ENCODE results near the gene TAOK1.
A peak's percentile ranks its signal among the peaks of the same experiment; 100 is the strongest.

Gene TAOK1

DNA sequence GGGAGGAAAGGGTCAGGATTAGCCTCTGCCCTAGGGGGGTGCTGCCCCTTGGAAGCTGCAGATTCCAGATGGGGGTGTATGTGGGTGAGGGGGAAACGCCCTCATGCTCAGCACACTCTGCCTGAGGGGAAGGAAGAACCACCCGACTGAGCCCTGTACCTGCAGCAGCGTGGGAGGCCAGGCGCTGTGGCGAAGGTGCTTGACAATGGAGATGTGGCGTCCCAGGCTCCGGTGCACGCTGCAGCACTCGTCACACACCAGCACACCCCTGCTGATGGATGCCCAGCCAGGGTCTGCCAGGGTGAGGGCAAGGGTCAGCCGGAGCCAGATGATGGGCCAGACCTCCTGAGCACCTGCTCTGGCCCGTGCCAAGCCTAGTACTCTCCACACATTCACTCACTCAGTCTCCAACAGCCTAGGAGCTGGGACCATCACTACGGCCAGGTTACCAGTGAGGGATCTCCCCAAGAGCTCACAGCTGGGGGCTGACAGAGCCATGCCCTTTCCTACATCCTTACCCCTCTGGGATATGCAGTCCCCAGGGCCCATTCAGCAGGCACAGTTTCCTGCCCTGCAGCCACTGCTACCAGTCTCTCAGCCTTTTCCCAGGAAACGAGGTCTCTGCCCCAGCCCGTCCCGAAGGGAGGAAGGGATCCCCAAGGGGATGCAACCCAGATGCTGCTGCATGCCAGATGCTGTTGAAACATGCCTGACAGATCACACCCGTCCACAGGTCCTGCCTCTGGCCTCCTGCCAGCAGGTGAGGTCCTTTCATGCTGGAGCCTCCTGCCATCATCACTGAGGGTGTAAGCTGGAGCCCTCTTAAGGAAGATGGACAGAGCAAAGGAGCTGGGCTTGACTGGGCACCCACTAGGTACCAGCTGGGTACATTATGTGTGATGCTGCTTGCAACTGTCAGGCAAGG is 193.4 kb downstream of the TAOK1 start:
- no peak for DNase-seq (ENCODE audit: low read depth)

DNA sequence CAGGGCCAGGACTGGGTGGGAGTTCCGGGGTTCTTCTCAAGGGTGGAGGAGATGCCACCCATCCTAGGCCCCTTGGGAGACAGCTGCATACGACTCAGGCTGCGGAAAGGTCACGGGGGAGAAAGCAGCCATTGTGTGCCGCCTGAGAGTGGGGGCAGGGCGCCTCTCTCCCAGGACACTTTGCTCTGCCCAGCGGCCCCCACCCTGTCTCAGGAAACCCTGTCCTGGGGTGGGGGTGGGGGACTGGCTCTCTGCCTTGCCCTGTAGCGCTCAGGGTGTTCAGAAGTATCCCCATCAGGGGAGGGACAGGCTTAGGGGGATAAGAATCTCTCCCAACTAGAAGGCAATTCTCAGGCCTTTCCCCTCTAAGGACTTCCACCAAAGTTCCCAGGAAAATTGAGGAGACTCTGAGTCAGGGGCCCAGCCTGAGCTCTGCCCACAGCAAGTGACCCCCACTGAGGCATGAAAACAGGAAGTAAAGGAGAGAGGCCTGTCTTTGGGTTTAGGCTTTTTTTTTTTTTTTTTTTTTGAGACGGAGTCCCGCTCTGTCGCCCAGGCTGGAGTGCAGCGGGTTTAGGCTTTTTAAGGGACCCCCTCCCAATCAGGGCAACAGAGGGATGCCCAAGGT is 194.4 kb downstream of the TAOK1 start:
- DNase-seq (ENCODE audit: low read depth): no peak

DNA sequence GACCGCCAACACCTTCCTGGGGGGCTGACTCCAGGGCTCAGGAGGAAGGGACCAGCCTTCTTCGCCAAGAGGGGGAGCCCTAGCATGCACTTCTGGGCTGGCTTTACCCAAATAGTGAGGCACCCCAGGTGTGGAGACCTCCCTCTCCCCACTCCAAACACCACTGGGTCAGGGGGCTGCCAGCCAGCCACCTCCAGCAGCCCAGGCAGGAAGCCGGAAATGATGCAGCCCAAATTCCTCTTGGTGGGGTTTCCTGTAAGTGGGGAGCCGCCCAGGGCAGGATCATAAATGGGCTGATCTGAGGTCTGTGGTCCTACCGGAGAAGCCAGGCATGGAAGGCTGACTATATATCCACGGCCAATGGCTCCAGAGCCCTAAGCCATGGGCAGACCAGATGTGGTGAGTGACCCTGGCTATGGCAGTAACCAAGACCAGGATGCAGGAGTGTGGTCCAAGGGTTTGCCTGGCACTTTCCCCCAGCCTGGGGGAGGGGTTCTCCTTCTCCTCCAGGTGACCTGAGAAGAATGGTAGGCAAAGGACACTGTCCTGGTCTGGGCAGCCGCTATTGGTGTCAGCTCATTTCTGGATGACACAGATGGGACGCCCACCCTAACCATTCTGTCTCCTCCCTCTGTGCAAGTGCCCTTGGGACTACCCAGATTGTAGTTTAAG is 195.1 kb downstream of the TAOK1 start:
- peak; percentile 53 for DNase-seq (ENCODE audit: low read depth)

- peak; percentile 37 for DNase-seq (ENCODE audit: low read depth)
These were observed 196.7 kb downstream of the TAOK1 start for GRCh38 chr17:29586676-29587469.

DNA sequence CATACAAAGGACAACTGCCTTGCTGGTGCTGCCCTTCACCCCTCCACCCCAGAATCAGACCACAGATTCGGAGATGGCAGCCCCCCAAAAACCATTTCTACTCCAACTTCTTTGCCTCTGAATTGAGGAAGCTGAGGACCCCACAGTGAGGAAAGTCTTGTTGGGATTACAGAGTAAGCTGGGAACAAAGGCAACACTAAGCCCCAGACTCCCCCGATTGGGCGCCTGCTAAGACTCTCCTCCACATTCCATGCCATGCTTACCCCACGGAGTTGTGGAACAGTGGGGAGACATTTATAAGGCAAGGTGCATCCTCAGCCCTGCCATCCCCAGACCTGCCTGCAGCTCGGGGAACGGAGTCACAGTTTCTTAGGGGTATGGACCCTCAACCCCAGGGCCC is 197.4 kb downstream of the TAOK1 start:
- DNase-seq (ENCODE audit: low read depth): no peak

DNA sequence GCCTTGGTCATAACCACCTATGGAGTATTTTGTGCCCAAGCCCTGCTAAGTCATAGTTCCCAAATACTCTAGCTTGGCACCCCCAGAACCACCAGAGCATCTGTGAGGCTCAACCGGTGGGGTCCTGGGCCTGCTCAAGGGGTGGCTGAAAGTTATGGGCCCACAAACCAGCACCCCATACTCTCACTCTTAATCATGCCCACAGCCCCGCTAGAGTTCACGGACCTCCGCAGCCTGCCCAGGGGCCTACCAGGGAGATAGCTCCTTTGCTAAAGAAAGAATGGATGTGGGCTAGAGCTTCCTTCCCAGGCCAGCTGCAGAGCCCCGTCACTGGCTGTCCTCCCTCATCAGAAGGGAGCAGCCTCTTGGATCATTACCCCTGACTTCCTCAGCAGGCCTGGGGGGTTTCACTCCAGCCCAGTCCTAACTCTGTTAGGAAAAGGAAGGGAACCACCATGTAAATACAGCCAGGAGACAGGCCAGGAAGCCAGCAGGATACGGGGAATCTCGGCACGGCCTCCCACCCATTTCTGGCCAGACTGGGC is 197.9 kb downstream of the TAOK1 start:
- DNase-seq (ENCODE audit: low read depth): no peak

DNA sequence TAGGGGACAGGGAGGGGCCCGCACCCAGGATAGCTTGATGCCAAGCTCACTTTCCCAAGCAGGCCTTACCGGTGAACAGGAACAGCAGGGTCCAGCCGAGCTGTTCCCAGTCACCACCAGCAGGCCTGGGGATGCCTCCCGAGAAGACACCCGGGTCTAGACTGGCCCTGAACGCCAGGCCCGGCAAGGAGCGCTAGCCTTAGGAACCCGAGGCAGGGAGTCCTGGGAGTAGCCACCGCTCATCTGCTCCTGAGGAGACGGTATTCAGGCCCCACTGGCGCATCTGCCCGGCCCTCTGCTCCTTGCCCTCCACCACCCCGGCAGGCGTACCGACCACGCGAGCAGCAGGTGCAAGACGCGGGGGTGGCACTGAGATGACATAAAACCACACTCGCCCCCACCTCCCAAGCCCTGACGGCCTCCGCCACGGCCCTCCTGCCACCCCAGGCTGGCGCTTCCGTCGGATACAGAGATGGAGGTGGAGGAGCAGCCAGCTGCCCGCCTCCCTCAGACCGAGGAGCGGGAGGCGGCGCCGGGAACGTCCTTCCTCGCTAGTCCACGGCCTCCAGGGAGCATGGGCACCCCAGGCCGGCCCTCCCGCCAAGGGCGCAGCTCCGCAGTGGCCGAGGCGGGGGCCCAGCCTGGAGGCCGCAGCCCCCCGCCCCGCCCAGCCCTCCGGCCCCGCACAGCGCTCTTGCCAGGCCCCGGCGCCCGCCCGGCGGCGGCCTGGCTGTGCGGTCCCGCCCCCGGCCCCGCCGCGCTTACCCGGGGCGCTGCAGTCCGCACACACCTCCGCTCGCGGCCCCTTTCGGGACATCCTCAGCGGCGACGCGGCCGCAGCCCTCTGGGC is 198.6 kb downstream of the TAOK1 start:
- DNase-seq (ENCODE audit: low read depth): peak; percentile 63

DNA sequence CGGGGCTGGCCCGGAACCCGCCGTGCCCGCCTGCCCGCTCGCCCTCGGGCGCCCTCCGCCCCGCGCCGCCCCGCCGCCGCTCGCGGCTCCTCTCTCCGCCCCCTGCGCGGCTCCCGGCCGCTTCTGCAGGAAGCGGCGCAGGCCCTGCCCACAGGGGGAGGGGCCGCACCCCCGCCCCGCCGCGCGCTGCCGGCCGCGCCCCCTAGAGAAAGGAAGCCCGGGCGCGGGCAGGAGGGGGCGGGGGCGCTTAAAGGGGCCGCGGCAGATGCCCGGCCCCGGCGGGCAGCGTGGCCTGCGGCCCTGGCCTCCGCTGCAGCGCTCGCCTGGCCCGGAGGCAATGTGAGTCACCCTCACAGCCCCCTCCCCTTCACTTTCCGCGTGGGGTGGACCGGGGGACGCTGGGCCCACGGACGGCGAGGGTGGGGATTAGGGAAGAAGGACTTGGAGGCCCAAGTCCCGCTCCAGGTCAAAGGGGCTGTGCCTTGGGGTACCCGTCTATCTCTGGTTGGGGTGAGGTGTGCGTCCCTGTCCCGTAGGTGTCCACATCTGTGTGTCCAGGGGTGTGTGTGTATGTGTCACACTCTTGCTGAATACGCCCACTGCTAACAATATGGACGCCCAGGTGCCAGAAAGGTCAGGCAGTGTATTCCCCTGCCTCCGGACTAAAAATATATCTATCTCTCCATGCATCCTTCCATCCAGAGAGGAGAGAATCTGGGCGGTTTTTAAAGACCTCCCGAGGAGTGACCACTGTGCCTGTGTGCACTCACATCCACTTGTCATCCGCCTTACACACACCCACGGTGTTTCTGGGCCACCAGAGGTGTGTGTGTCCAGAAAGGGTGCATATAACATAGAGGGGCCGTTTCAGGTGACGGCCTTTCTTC is 199.6 kb downstream of the TAOK1 start, which contains the start of gene GIT1:
Gene GIT1, minus strand, starts transcription at position 125 of the 887 bp plus-strand sequence. CDS start 270 bp downstream, outside the sequence.
- peak; percentile 91 for DNase-seq (ENCODE audit: low read depth)

DNA sequence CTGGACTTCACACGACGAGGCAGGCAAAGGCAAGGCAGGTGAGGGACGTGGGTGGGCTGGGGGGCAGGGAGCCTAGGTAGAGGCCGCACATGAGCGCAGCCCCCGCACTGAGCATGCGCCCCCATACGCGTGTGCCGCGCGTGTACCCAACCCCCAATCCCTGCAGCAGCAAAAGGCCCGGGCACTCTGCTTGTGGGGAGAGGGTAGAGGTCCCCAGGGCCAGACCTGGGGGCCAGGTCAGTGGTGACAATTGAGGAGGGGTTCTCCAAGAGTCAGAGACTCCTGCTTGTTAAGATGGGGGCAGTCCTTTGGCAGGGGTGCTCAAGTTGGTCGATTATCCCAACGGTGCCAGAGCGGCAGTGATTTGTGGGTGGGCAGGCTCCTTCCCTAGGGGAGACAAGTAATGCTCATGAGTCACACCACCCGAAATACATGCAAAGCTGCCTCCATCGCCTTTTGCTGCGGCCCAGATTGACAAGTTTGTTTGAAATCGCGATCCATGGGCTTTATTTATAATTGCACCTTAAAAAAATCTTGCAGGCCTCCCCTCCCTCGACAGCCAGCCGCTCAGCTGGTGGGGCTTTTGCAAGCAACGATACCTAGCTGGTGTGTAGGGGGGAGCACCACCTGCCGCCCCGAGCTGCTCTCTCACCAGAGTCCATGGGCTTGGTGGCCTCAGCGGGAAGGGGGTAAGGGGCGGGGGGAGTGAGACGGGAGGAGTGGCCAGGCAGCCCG is 200.4 kb downstream of the TAOK1 start:
- DNase-seq (ENCODE audit: low read depth): peak; percentile 82

DNA sequence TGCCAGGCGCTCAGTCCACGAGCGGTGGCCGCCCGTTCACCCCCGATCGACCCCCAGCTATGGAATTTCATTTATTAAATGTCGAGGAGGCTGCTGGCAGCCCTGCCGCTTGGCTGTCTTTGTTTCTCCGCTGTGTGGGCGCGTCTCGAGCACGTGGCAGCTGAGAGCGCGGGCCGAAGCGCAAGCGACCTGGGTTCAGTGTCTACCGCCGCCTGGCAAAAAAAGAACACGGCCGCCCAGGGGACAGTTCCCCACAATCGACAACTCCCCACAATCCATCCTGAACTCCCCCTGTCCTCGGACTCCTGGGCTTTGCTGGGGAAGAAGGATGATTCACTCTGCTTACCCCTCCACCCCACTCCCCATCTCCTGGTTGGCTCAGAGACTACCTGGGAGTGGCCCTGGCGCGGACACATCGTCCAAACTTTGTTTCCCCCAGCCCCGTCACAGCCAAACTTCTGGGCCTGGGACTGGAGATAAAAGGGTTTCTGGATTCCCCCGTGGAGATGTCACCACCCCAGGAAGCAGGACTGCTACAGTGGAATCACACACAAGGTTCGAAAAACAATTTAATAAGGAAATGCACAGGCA is 201.1 kb downstream of the TAOK1 start:
- peak; percentile 71 for DNase-seq (ENCODE audit: low read depth)

DNA sequence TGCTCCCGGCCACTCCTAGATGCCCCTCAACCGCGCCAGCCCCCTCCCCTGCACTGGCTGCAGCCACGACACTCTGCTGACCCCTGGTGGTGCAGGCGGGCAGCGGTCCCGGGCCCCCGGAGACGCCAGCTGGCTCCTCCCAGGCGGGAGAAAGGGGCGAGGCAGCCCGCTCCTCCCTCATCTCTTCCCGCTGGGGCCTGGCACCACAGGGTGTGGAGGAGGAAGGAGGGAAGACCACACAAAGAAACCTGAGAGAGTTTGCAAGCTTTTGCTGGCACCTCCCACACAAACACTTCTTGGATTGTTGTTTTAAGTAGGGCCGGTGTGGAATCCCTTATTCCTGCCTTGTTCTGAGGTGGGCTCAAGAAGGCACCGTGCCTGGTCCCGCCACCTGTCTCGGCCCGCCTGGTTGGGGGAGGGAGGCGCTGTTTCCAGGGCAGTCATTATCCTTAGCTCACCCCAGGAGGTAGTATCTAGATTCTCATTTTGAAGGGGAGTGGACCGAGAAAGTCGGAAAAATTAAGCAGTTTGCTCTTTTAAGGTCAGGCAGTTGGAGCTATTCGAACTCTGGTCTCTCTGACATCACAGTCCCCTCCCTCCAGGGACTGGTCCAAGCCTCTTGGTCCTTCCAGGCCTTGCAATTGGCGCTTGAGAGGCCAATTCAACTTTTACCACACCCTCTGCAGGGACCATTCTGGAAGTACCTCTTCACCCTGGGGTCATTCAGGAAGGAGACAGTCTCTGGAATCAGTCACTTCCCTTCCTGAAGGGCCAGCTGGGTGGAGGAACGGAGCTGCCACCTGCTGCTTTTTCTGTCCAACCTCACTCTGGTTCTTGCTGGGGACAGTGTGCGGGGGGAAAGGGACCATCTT is 201.8 kb downstream of the TAOK1 start:
- peak; percentile 86 for DNase-seq (ENCODE audit: low read depth)

DNA sequence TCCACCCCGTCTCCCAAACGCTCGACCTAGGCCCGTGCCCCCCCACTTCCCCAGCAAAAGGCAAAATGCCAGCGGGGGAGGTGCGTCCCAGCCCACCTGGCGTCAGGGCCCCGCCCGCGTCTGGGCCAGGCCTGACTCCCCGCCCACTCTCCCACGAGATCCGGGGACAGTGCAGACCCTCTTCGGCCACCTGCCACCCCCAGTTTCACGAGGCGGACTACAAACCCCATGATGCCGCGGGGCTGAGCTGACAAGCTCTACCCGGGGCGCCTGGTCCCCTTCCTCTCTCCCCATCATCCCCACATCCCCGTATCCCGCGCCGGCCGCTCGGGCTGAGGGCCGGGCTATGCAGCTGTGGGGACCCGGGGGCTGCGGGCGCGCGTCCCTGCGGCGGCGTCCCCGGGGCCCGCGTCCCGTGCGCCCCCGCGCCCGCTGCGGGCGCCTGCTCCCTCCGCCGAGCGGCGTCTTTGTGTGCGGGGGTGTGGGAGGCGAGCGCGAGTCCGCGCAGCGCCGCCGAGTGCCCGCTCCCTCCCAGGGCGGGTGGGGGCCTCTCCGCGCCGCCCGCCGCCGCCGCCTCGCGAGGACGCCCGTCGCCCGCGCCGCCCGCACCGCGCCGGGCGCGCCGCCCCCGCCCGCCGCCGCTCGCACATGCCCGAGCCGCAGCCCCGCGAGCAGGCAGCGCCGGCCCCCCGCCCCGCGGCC is 202.8 kb downstream of the TAOK1 start, which contains the start of gene ANKRD13B:
Gene ANKRD13B, plus strand, starts transcription at position 283 of the 702 bp plus-strand sequence. CDS start 490 bp downstream, outside the sequence.
- DNase-seq (ENCODE audit: low read depth): peak; percentile 49

- peak; percentile 43 for DNase-seq (ENCODE audit: low read depth)
These were observed 203.7 kb downstream of the TAOK1 start for GRCh38 chr17:29593591-29594518.

DNA sequence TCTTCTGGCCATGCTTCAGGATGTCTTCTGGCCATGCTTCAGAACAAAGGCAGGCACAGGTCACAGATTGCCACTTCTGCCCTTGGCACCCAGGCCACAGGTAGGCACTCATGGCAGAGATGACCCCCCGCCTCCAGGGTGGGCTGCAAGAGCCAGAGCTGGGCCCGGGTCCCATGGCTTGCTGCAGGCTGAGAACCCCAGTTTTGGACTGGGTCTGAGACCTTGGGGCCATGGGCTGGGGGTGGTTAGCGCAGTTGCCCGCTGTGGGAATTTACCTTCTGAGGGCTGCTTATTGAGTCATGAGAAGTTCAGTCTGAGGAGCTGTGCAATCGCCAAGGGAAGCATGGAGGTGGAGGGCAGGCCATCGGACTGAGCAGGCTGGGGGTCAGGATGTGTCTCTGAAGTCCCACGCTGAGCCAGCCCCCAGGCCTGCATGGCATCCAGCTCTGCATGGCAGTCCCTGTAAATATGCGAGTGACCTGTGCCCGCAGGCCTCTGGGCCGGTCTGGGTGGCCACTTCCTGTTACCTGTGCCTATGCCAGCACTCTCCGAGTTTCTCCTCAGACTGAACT is 204.4 kb downstream of the TAOK1 start:
- DNase-seq (ENCODE audit: low read depth): no peak
